ENCODE measurements around the gene APOL6.

- no peak for TF ChIP-seq ZNF324 (tag by site-specific recombination; IDR thresholded peaks at IDR 0.05)
- no peak for TF ChIP-seq CTCF (tag by site-specific recombination; IDR thresholded peaks at IDR 0.05)
- TF ChIP-seq, protein P1, sequence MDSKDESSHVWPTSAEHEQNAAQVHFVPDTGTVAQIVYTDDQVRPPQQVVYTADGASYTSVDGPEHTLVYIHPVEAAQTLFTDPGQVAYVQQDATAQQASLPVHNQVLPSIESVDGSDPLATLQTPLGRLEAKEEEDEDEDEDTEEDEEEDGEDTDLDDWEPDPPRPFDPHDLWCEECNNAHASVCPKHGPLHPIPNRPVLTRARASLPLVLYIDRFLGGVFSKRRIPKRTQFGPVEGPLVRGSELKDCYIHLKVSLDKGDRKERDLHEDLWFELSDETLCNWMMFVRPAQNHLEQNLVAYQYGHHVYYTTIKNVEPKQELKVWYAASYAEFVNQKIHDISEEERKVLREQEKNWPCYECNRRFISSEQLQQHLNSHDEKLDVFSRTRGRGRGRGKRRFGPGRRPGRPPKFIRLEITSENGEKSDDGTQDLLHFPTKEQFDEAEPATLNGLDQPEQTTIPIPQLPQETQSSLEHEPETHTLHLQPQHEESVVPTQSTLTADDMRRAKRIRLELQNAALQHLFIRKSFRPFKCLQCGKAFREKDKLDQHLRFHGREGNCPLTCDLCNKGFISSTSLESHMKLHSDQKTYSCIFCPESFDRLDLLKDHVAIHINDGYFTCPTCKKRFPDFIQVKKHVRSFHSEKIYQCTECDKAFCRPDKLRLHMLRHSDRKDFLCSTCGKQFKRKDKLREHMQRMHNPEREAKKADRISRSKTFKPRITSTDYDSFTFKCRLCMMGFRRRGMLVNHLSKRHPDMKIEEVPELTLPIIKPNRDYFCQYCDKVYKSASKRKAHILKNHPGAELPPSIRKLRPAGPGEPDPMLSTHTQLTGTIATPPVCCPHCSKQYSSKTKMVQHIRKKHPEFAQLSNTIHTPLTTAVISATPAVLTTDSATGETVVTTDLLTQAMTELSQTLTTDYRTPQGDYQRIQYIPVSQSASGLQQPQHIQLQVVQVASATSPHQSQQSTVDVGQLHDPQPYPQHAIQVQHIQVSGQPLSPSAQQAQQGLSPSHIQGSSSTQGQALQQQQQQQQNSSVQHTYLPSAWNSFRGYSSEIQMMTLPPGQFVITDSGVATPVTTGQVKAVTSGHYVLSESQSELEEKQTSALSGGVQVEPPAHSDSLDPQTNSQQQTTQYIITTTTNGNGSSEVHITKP (tag by site-specific recombination; IDR thresholded peaks at IDR 0.05), result no peak
- TF ChIP-seq ZNF555 (tag by site-specific recombination; conservative IDR thresholded peaks at IDR 0.05), result no peak
- TF ChIP-seq SCRT1 (tag by site-specific recombination; IDR thresholded peaks at IDR 0.05; ENCODE audit: borderline replicate concordance), result no peak
These were observed 29.6 kb upstream of the APOL6 start for GRCh38 chr22:35618427-35619223.
